ENCODE results near the gene IVL.

The IVL gene

DNA sequence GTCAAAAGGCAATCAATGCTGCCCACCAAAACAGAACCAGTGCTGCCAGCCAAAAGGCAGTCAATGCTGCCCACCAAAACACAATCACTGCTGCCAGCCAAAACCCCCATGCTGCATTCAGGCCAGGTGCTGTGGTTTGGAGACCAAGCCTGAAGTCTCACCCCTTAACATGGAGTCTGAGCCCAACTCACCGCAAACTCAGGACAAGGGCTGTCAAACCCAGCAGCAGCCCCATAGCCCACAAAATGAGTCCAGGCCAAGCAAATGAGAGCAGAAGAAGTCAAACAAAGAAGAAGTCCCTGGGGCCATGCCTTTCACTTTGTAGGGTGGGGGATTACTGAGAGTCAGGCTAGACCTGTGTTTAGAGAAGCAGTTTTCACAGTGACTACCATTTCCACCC, 23.8 kb upstream of the IVL start:
- peaks cover 73% of the 10 kb centered on the region for H3K9me3 Mint-ChIP-seq
- no peaks in the 10 kb centered on the region for H3K36me3 Mint-ChIP-seq (ENCODE audit: low read depth)
- peaks cover 4% of the 10 kb centered on the region for H3K27me3 Mint-ChIP-seq (ENCODE audit: low read depth, poor library complexity)

DNA sequence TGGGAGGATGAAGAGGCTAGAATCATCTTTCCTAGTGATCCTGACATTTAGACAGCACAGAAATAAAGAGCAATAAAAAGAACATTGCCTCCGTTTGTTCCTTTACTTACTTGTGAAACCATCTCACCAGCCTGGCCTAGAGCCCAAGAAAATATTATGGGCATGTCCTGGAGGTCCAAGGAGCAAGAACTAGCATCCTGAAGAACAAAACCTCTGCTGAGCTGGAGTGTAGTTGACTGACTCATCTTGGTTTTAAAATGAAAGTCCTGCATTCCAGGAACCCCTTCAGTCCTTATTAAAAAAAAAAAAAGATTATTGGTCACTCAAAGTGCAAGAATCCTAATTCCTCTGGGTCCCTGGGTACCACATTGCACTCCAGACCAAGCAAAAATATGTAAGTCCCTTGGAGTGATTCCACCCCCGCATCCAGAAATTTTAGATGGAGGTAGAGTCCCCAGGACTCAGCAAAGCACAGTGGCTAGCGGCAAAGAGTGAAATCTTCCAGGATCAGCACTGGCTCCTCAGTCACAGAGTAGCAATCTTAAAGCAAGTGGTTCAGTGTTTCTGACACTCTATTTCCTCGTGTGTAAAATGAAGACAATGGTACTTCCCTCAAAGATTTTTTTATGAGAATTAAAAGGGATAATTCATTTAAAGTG, 23.3 kb upstream of the IVL start:
- no peak overlapping the region for H3K27ac Mint-ChIP-seq
- no peak for DNase-seq
- H3K4me1 Mint-ChIP-seq = no peaks in the 10 kb centered on the region
- no peak overlapping the region for H3K4me3 Mint-ChIP-seq
- peaks cover 4% of the 10 kb centered on the region for H3K27me3 Mint-ChIP-seq (ENCODE audit: low read depth, poor library complexity)
- H3K9me3 Mint-ChIP-seq = peaks cover 72% of the 10 kb centered on the region
- TF ChIP-seq, protein P1, sequence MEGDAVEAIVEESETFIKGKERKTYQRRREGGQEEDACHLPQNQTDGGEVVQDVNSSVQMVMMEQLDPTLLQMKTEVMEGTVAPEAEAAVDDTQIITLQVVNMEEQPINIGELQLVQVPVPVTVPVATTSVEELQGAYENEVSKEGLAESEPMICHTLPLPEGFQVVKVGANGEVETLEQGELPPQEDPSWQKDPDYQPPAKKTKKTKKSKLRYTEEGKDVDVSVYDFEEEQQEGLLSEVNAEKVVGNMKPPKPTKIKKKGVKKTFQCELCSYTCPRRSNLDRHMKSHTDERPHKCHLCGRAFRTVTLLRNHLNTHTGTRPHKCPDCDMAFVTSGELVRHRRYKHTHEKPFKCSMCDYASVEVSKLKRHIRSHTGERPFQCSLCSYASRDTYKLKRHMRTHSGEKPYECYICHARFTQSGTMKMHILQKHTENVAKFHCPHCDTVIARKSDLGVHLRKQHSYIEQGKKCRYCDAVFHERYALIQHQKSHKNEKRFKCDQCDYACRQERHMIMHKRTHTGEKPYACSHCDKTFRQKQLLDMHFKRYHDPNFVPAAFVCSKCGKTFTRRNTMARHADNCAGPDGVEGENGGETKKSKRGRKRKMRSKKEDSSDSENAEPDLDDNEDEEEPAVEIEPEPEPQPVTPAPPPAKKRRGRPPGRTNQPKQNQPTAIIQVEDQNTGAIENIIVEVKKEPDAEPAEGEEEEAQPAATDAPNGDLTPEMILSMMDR (IDR thresholded peaks at IDR 0.05) = no peak
- no peaks in the 10 kb centered on the region for H3K36me3 Mint-ChIP-seq (ENCODE audit: low read depth)

More for the DNA sequence above, 23.8 kb upstream of the IVL start:
- no peak for DNase-seq
- no peak overlapping the region for H3K27ac Mint-ChIP-seq
- TF ChIP-seq, protein P1 (IDR thresholded peaks at IDR 0.05) = no peak
- no peaks in the 10 kb centered on the region for H3K4me1 Mint-ChIP-seq
- H3K4me3 Mint-ChIP-seq = no peak overlapping the region

DNA sequence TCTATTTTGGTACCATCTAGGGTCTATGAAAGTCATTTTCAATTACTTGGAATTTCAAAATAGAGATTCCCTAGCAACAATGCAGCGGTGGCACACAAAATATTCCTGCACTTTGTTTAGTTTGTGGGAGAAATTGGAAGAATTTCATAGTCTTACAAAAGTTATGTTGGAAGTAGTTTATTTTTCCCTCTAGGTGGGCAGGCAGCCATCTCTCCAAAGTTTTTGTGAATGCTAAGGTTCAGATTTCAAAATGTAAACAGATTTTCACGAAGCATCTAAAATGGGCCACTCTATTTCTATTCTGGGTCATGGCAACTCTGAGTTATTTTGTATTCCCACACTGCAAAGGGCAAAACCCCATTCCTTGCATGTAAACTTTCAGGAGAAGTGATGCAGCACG, 22.3 kb upstream of the IVL start:
- Mint-ChIP-seq H3K36me3 (ENCODE audit: low read depth) (no peaks in the 10 kb centered on the region), H3K4me3 (no peak overlapping the region), H3K27me3 (ENCODE audit: low read depth, poor library complexity) (peaks cover 4% of the 10 kb centered on the region), H3K9me3 (peaks cover 70% of the 10 kb centered on the region), H3K4me1 (no peaks in the 10 kb centered on the region), H3K27ac (no peak overlapping the region)
- no peak for DNase-seq
- TF ChIP-seq, protein P1 (IDR thresholded peaks at IDR 0.05) = no peak

- no peak for DNase-seq
- Mint-ChIP-seq H3K27ac (no peak overlapping the region), H3K9me3 (peaks cover 71% of the 10 kb centered on the region), H3K4me1 (no peaks in the 10 kb centered on the region), H3K36me3 (ENCODE audit: low read depth) (no peaks in the 10 kb centered on the region), H3K4me3 (no peak overlapping the region), H3K27me3 (ENCODE audit: low read depth, poor library complexity) (peaks cover 4% of the 10 kb centered on the region)
- TF ChIP-seq, protein P1 (IDR thresholded peaks at IDR 0.05) = no peak
These were observed 21.5 kb upstream of the IVL start for GRCh38 chr1:152886758-152887409.

GRCh38 chr1:152888126-152888525, 20.2 kb upstream of the IVL start:
- Mint-ChIP-seq H3K4me3 (no peak overlapping the region), H3K36me3 (ENCODE audit: low read depth) (no peaks in the 10 kb centered on the region), H3K4me1 (no peaks in the 10 kb centered on the region), H3K9me3 (peaks cover 66% of the 10 kb centered on the region), H3K27ac (no peak overlapping the region), H3K27me3 (ENCODE audit: low read depth, poor library complexity) (peaks cover 4% of the 10 kb centered on the region)
- TF ChIP-seq, protein P1 (IDR thresholded peaks at IDR 0.05) = no peak
- DNase-seq = no peak

DNA sequence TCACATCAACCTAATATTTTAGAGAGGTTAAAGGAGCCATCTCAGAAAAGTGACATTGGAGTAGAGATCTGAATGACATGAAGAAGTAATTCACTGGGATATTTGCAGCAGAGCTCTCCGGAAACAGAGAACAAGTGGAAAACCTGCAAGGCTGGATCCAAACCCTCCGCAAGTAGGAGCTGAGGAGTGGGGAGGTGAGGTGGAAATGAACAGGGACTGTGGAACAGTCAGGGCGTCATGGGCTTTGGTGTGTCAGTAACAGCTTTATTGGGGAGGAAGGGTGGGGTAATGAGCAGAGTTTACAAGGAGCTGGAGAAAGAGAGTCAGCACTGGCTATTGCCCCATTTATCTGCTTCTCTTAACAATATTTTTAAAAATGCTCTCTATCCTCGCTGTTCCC, 9.3 kb upstream of the IVL start:
- no peak for DNase-seq
- no peak overlapping the region for H3K27ac Mint-ChIP-seq
- H3K27me3 Mint-ChIP-seq (ENCODE audit: low read depth, poor library complexity) = peaks cover 6% of the 10 kb centered on the region
- TF ChIP-seq, protein P1 (IDR thresholded peaks at IDR 0.05) = no peak
- no peaks in the 10 kb centered on the region for H3K4me1 Mint-ChIP-seq
- H3K36me3 Mint-ChIP-seq (ENCODE audit: low read depth) = no peaks in the 10 kb centered on the region
- no peak overlapping the region for H3K4me3 Mint-ChIP-seq
- peaks cover 55% of the 10 kb centered on the region for H3K9me3 Mint-ChIP-seq

Data from nephron progenitor cell (in vitro differentiated cells).